ENCODE results near the gene HINT2.

- no peak for TF ChIP-seq CTCF (IDR thresholded peaks at IDR 0.05)
- no peak for TF ChIP-seq EZH2 (IDR thresholded peaks at IDR 0.05; ENCODE audit: borderline replicate concordance, insufficient read depth, low read depth, low read length, poor library complexity, severe bottlenecking)
These were observed 12.6 kb upstream of the HINT2 start for GRCh38 chr9:35827486-35827885.

All from B cell (primary cell).